GM12891 (cell line): Measurements from ENCODE around the gene LCLAT1.

ENCODE experiments used
- PAX5 ChIP-seq: IDR thresholded peaks from 2 replicates; pipeline ENCODE4 v1.6.1; 2011; ENCODE audit warnings: low read length, moderate library complexity, mild to moderate bottlenecking; ENCODE audit not compliant: insufficient read depth, severe bottlenecking
- POLR2A ChIP-seq: IDR thresholded peaks from 2 replicates; pipeline ENCODE4 v1.6.1; 2011; ENCODE audit warnings: low read depth, low read length, control low read depth
- POLR2AphosphoS5 ChIP-seq: IDR thresholded peaks from 2 replicates; pipeline ENCODE4 v1.6.1; 2011; ENCODE audit warnings: low read depth, low read length, control low read depth
- POU2F2 ChIP-seq: IDR thresholded peaks from 2 replicates; pipeline ENCODE4 v1.6.1; 2011; ENCODE audit warnings: low read depth, mild to moderate bottlenecking, control low read depth, low read length, moderate library complexity
- SPI1 ChIP-seq: IDR thresholded peaks from 2 replicates; pipeline ENCODE4 v1.6.1; 2011; ENCODE audit warnings: low read depth, low read length, control low read depth
- TAF1 ChIP-seq: IDR thresholded peaks from 2 replicates; pipeline ENCODE4 v1.6.1; 2011; ENCODE audit warnings: low read depth, low read length, control low read depth

DNA sequence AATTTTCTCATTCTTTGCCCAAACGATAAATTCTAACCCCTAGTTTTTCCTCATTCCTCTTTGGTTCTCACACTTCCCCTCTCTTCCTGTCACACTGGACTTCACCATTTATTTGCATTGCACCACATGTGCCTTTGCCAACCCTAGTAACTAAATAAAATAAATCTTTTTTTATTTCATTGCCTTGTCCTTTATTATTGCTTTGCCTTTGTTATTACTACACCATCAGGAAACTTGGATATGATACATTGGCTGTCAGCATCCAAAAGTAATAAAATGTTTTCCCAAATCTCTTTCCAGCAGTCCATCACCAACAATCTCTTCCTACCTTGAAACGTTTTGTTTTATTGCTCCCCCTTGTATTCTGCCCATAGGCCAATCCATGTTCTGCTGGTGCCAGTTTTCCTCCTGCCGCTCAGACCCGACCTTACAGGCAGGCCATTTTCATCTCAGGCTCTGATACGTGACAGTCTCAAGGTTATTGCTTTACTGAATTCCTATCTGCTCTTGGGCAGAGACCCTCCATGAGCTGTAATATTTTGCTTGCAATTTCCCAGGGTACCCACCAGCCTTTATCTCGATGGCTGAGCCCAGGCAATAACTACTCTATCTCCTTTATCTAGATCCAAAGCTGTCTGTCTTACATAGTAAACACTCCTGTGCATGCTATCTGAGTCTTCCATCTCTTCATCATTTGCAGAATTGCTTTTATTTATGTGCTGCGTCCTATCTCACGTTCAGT lies 19.3 kb upstream of the LCLAT1 start:
- no peak for TF ChIP-seq POLR2A
- no peak for TF ChIP-seq TAF1
- TF ChIP-seq PAX5: no peak
- no peak for TF ChIP-seq POLR2AphosphoS5
- TF ChIP-seq POU2F2: no peak
- TF ChIP-seq SPI1: no peak
